HG02885 (cell line): ENCODE results near the gene GABBR1.

Experiments used
- ATAC-seq: cut with Tn5 transposase; IDR thresholded peaks from one replicate; pipeline ENCODE4 v1.9.1; 2021; ENCODE audit warnings: mild to moderate bottlenecking; ENCODE audit not compliant: unreplicated experiment, poor library complexity

GABBR1 gene

GRCh38 chr6:29655658-29656057 is 22.7 kb upstream of the GABBR1 start:
- ATAC-seq: no peak

GRCh38 chr6:29653452-29654038 is 20.6 kb upstream of the GABBR1 start:
- ATAC-seq: no peak

- no peak for ATAC-seq
These were observed 19.2 kb upstream of the GABBR1 start for GRCh38 chr6:29652198-29652584.

- no peak for ATAC-seq
These were observed 18.6 kb upstream of the GABBR1 start for GRCh38 chr6:29651413-29652197.

- peak; percentile 97 for ATAC-seq
These were observed 17.0 kb upstream of the GABBR1 start for GRCh38 chr6:29649701-29650673.

- no peak for ATAC-seq
These were observed 15.1 kb upstream of the GABBR1 start for GRCh38 chr6:29647927-29648642.

- no peak for ATAC-seq
These were observed 8.6 kb upstream of the GABBR1 start for GRCh38 chr6:29641430-29642148.

GRCh38 chr6:29637247-29637646 is 4.3 kb upstream of the GABBR1 start:
- ATAC-seq: no peak

- ATAC-seq: no peak
These were observed 537 bp upstream of the GABBR1 start for GRCh38 chr6:29633534-29633905.

- peak; percentile 41 for ATAC-seq
These were observed 887 bp downstream of the GABBR1 start for GRCh38 chr6:29631860-29632731.

GRCh38 chr6:29631209-29631810 is 1.7 kb downstream of the GABBR1 start:
- no peak for ATAC-seq

GRCh38 chr6:29630315-29630714 is 2.7 kb downstream of the GABBR1 start:
- no peak for ATAC-seq

GRCh38 chr6:29629571-29629970 is 3.4 kb downstream of the GABBR1 start:
- ATAC-seq: no peak

GRCh38 chr6:29628419-29629281 is 4.3 kb downstream of the GABBR1 start:
- peak; percentile 44 for ATAC-seq

GRCh38 chr6:29627755-29628418 is 5.1 kb downstream of the GABBR1 start:
- ATAC-seq: no peak

GRCh38 chr6:29626948-29627754 is 5.8 kb downstream of the GABBR1 start:
- ATAC-seq: no peak
